Thoracic aorta (tissue), 2 donors: ENCODE data around the gene KCNT1. TPM values are rescaled to one million over a fixed set of nuclear protein-coding genes. Genes with fewer than 3 reads are reported as not detected.

ENCODE experiments used
- ATAC-seq: fragments of 150-250 bp; one replicate; pipeline ENCODE4 v1.8.0; 2017; ENCODE audit warnings: low read depth; ENCODE audit not compliant: insufficient number of reproducible peaks, low FRiP score
- DNase-seq: peaks from one replicate; pipeline ENCODE4 v3.0.0-alpha.2; 2020; ENCODE audit warnings: low spot score
- H3K27ac ChIP-seq, 2 donors: fragments of 200-600 bp; sonication (generic); 1 replicate in 1 of 2; 2 replicates in 1 of 2; pipeline ENCODE4 v1.5.1; 2016; ENCODE audit warnings: mild to moderate bottlenecking in 2 of 2, moderate library complexity in 2 of 2
- H3K27me3 ChIP-seq: fragments of 200-600 bp; sonication (generic); replicated peaks from 2 replicates; pipeline ENCODE4 v1.6.0; 2016; ENCODE audit warnings: mild to moderate bottlenecking; ENCODE audit not compliant: insufficient read depth
- H3K36me3 ChIP-seq: fragments of 200-600 bp; sonication (generic); one replicate; pipeline ENCODE4 v1.5.1; 2016
- H3K4me1 ChIP-seq, 2 donors: fragments of 200-600 bp; sonication (generic); 1 replicate in 1 of 2; 2 replicates in 1 of 2; pipeline versions ENCODE4 v1.5.1 to v1.6.0; 2016; ENCODE audit warnings: low read depth in 2 of 2, mild to moderate bottlenecking in 1 of 2; ENCODE audit not compliant: control insufficient read depth in 1 of 2
- H3K4me3 ChIP-seq: fragments of 200-600 bp; sonication (generic); 2 replicates; pipeline ENCODE4 v1.5.1; 2016; ENCODE audit warnings: mild to moderate bottlenecking
- H3K9me3 ChIP-seq: fragments of 200-600 bp; sonication (generic); 2 replicates; pipeline ENCODE4 v1.5.1; 2016
- total RNA-seq, 2 donors: library from RNA; depleted of rRNA; stranded (reverse); fragments of >200 nt; gene quantifications; one replicate each; pipeline versions ENCODE4 v1.1.0 to v1.2.3, GENCODE V29; 2016
- TF ChIP-seq, protein P1 (sequence below): fragments of 200-600 bp; sonication (generic); IDR thresholded peaks from one replicate; pipeline ENCODE4 v1.5.1; 2019; ENCODE audit warnings: antibody characterized with exemption

Gene KCNT1
- total RNA-seq, 2 donors from 2014 or later = 0.28 to 0.54 TPM

DNA sequence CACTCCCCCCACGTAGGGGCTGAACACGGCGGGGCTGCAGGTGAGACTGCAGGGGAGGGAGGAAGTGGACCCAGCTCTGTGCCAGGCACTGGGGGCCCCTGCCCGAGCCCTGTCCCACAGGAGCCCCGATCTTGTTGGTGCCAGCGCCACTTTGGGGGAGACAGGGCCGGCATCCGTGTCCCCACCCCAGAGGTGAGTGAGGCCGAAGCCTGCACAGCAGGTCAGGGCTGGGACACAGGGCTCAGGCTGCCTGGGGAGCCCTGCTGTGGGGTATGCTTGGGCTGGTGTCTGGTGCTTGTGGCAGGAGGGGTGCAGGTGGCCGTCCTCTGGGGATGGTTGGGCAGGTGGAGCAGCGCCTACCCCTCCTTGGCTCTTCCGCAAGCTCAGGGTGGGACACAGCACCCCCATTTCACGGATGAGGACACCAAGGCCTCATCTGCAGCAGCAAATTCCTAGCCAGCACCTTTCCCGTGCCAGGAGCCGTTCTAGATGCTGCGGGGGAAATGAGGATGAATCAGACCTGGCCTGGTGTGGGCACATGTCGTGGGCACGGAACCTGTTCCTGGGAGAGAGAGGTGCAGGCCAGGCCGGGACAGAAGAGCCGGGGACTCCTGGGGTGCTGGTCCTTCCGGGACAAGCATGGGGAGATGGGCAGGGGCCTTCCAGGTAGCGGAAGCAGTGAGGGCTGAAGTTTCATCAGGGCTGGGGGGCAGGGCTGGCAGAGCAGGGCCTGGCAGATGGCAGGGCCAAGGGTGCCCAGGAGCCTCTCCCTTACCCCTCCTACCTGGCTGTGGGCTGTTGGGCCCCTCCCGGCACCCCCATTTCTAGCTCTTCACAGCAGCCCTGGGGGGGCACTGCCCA, 35.2 kb downstream of the KCNT1 start:
- Histone ChIP-seq H3K27ac (no peak overlapping the region), H3K9me3 (no peaks in the 10 kb centered on the region), H3K4me3 (no peak overlapping the region), H3K4me1 (no peaks in the 10 kb centered on the region), H3K36me3 (no peaks in the 10 kb centered on the region), H3K27me3 (no peaks in the 10 kb centered on the region)
- DNase-seq (no peak), ATAC-seq (no peak)
- TF ChIP-seq, protein P1, sequence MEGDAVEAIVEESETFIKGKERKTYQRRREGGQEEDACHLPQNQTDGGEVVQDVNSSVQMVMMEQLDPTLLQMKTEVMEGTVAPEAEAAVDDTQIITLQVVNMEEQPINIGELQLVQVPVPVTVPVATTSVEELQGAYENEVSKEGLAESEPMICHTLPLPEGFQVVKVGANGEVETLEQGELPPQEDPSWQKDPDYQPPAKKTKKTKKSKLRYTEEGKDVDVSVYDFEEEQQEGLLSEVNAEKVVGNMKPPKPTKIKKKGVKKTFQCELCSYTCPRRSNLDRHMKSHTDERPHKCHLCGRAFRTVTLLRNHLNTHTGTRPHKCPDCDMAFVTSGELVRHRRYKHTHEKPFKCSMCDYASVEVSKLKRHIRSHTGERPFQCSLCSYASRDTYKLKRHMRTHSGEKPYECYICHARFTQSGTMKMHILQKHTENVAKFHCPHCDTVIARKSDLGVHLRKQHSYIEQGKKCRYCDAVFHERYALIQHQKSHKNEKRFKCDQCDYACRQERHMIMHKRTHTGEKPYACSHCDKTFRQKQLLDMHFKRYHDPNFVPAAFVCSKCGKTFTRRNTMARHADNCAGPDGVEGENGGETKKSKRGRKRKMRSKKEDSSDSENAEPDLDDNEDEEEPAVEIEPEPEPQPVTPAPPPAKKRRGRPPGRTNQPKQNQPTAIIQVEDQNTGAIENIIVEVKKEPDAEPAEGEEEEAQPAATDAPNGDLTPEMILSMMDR = no peak

GRCh38 chr9:135737840-135738521, 36.0 kb downstream of the KCNT1 start:
- Histone ChIP-seq H3K27ac (no peak overlapping the region), H3K4me3 (no peak overlapping the region), H3K9me3 (no peaks in the 10 kb centered on the region), H3K4me1 (no peaks in the 10 kb centered on the region), H3K27me3 (no peaks in the 10 kb centered on the region), H3K36me3 (no peaks in the 10 kb centered on the region)
- TF ChIP-seq, protein P1 = no peak
- no peak for ATAC-seq
- no peak for DNase-seq

DNA sequence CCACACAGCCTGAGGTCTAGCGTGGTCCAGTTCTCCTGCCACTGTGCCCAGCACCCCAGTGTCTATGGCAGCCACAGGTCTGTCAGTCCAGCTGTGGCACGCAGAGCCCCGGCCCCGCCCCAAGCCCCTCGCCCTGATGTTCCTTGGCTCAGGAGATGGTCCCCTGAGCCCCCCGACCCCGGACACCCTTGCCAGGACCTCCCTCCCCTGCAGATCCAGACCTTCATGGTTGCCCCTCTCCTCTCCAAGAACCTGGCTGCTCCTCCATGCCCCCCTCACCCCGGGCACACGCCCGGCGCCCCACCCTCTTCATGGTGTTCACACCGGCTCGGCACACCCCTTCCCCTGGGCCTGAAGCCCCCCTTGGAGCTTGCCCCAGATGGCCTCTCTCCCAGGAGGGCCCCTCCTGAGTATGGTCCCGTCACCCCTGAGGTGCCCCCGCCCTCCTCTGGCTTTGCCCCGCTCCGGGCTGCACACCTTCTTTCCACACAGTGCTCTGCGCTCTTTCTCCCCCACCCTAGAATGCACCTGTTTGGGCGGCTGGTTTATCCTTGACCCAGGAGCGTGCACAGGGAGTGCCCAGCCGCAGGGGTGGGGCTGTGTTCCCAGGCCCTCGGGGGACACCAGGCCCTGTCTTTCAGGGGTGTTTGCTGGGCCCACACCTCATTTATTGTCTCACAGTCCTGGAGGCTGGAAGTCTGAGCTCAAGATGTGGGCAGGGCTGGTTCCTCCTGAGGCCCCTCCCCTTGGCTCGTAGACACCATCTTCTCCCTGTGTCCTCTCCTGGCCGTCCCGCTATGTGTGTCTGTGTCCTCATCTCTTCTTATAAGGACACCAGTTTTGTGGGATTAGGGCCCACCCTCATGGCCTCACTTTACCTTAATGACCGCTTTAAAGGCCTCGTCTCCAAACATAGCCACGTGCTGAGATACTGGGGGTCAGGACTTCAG, 37.6 kb downstream of the KCNT1 start:
- no peak for DNase-seq
- no peak overlapping the region for H3K27ac ChIP-seq
- TF ChIP-seq, protein P1 = no peak
- no peaks in the 10 kb centered on the region for H3K4me1 ChIP-seq
- H3K4me3 ChIP-seq = no peak overlapping the region
- no peaks in the 10 kb centered on the region for H3K36me3 ChIP-seq
- H3K27me3 ChIP-seq = no peaks in the 10 kb centered on the region
- H3K9me3 ChIP-seq = no peaks in the 10 kb centered on the region
- no peak for ATAC-seq

- no peak overlapping the region for H3K4me3 ChIP-seq
- no peaks in the 10 kb centered on the region for H3K27me3 ChIP-seq
- no peak overlapping the region for H3K27ac ChIP-seq
- no peaks in the 10 kb centered on the region for H3K36me3 ChIP-seq
- no peaks in the 10 kb centered on the region for H3K4me1 ChIP-seq
- no peaks in the 10 kb centered on the region for H3K9me3 ChIP-seq
- TF ChIP-seq, protein P1 = no peak
- ATAC-seq = no peak
- no peak for DNase-seq
These were observed 39.6 kb downstream of the KCNT1 start for GRCh38 chr9:135741276-135742219.
